K562 (cell line): ENCODE results near the gene STARD8.

Experiments used
- ZBTB17 ChIP-seq: fragments of 450-650 bp; formaldehyde crosslinking; IDR thresholded peaks from 2 replicates; pipeline ENCODE4 v1.4.0; 2020; ENCODE audit warnings: mild to moderate bottlenecking
- ZNF778 ChIP-seq: fragments of 450-650 bp; formaldehyde crosslinking; IDR thresholded peaks from 2 replicates; pipeline ENCODE4 v1.4.0; 2020; ENCODE audit warnings: mild to moderate bottlenecking, moderate library complexity

DNA sequence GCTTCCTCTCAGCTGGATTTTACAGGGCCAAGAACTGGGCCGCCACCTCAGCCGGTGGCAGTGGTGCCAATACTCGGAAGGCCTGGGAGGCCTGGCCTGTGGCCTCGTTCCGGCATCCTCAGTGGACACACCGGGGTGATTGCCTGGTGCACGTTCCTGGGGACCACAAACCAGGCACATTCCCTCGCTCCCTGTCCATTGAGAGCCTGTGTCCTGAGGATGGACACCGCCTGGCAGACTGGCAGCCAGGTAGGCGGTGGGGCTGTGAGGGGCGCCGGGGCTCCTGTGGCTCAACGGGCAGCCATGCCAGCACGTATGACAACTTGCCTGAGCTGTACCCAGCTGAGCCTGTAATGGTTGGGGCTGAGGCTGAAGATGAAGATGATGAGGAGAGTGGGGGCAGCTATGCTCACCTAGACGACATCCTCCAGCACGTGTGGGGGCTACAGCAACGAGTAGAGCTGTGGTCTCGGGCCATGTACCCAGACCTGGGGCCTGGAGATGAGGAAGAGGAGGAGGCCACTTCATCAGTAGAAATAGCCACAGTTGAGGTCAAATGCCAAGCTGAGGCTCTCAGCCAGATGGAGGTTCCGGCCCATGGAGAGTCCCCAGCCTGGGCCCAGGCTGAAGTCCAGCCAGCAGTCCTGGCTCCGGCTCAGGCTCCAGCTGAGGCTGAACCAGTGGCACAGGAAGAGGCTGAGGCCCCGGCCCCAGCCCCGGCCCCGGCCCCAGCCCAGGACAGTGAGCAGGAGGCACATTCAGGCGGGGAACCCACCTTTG, 70.4 kb downstream of the STARD8 start:
- TF ChIP-seq ZNF778 (CRISPR knock-in tag) = no peak
- TF ChIP-seq ZBTB17 = no peak
